ENCODE data around the gene PKHD1. TPM values are rescaled to one million over a fixed set of nuclear protein-coding genes. Genes with fewer than 3 reads are reported as not detected.

PKHD1 gene
- total RNA-seq, 1 donor from 2014 or later, result 1.3 TPM

DNA sequence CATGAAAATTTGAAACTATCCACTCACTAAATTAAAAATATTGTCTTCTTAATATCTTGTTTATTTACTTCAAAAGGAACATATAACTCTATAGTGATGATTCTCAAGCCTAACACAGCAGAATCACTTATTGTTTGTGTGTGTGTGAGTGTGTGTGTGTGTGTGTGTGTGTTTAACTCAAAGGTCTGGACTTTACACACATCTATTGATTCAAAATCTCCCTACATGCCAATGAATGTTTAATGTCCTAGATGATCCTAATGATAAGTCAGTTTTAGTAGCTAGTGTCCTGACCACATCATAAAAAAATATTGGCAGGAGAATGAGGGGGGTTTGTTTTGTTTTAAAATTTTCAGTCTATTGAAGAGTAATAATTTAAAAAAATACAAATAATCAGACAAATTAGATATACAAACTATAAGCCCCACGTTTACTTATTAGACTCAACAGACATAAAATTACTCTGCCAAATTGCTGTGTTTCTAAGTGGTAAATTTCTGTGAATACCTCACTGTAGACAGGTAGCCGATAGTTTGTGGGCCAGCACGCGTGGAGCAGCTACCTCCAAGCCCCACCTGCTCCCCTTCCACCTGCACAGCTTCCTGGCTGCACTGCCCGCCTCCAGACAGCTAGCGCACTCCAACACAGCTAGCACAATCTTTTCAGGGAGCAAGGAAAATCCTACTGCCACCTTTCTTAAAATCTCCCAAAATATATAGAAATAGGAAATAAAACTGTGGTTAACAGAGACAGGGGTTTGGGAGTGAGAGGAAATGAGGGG, 349.6 kb downstream of the PKHD1 start:
- H3K27ac Mint-ChIP-seq, result no peak overlapping the region
- DNase-seq (ENCODE audit: low spot score, unreplicated experiment), result no peak
- no peaks in the 10 kb centered on the region for H3K27me3 Mint-ChIP-seq
- no peak overlapping the region for H3K4me3 Mint-ChIP-seq (ENCODE audit: low read depth)
- no peaks in the 10 kb centered on the region for H3K4me1 Mint-ChIP-seq (ENCODE audit: low read depth)
- no peaks in the 10 kb centered on the region for H3K9me3 Mint-ChIP-seq (ENCODE audit: low read depth)
- H3K36me3 Mint-ChIP-seq (ENCODE audit: insufficient read depth), result no peaks in the 10 kb centered on the region
- TF ChIP-seq, protein P1, sequence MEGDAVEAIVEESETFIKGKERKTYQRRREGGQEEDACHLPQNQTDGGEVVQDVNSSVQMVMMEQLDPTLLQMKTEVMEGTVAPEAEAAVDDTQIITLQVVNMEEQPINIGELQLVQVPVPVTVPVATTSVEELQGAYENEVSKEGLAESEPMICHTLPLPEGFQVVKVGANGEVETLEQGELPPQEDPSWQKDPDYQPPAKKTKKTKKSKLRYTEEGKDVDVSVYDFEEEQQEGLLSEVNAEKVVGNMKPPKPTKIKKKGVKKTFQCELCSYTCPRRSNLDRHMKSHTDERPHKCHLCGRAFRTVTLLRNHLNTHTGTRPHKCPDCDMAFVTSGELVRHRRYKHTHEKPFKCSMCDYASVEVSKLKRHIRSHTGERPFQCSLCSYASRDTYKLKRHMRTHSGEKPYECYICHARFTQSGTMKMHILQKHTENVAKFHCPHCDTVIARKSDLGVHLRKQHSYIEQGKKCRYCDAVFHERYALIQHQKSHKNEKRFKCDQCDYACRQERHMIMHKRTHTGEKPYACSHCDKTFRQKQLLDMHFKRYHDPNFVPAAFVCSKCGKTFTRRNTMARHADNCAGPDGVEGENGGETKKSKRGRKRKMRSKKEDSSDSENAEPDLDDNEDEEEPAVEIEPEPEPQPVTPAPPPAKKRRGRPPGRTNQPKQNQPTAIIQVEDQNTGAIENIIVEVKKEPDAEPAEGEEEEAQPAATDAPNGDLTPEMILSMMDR (IDR thresholded peaks at IDR 0.05; ENCODE audit: unreplicated experiment), result no peak

GRCh38 chr6:51725155-51725554, 362.3 kb downstream of the PKHD1 start:
- H3K4me3 Mint-ChIP-seq (ENCODE audit: low read depth), result no peak overlapping the region
- H3K27ac Mint-ChIP-seq, result no peak overlapping the region
- H3K9me3 Mint-ChIP-seq (ENCODE audit: low read depth), result no peaks in the 10 kb centered on the region
- no peaks in the 10 kb centered on the region for H3K36me3 Mint-ChIP-seq (ENCODE audit: insufficient read depth)
- no peaks in the 10 kb centered on the region for H3K4me1 Mint-ChIP-seq (ENCODE audit: low read depth)
- TF ChIP-seq, protein P1 (IDR thresholded peaks at IDR 0.05; ENCODE audit: unreplicated experiment), result no peak
- H3K27me3 Mint-ChIP-seq, result peaks cover 3% of the 10 kb centered on the region
- no peak for DNase-seq (ENCODE audit: low spot score, unreplicated experiment)

- Mint-ChIP-seq H3K4me3 (ENCODE audit: low read depth) (no peak overlapping the region), H3K27me3 (no peaks in the 10 kb centered on the region), H3K36me3 (ENCODE audit: insufficient read depth) (no peaks in the 10 kb centered on the region), H3K9me3 (ENCODE audit: low read depth) (no peaks in the 10 kb centered on the region), H3K27ac (no peak overlapping the region), H3K4me1 (ENCODE audit: low read depth) (no peaks in the 10 kb centered on the region)
- DNase-seq (ENCODE audit: low spot score, unreplicated experiment), result no peak
- TF ChIP-seq, protein P1 (IDR thresholded peaks at IDR 0.05; ENCODE audit: unreplicated experiment), result no peak
Observed at GRCh38 chr6:51720327-51720726, 367.1 kb downstream of the PKHD1 start.

GRCh38 chr6:51719297-51719696, 368.1 kb downstream of the PKHD1 start:
- Mint-ChIP-seq H3K4me1 (ENCODE audit: low read depth) (no peaks in the 10 kb centered on the region), H3K27ac (no peak overlapping the region), H3K9me3 (ENCODE audit: low read depth) (no peaks in the 10 kb centered on the region), H3K4me3 (ENCODE audit: low read depth) (no peak overlapping the region), H3K27me3 (no peaks in the 10 kb centered on the region), H3K36me3 (ENCODE audit: insufficient read depth) (no peaks in the 10 kb centered on the region)
- TF ChIP-seq, protein P1 (IDR thresholded peaks at IDR 0.05; ENCODE audit: unreplicated experiment), result no peak
- no peak for DNase-seq (ENCODE audit: low spot score, unreplicated experiment)

DNA sequence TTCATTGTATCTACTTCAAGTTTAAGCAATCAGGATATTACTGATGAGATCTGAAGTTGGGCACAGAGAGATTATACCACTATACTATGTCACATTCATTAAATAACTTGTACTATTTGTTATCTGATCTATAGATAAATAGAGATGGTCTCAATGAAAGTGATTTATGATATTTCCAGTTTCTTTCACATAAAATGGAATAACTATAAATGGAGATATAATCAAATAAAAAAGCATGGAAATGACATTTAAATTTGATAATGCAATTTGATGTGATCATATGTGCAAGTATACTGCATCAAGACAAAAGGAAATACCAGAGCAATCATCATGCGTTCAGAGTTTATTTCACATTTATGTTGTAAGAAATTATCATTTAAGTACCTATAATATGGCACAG, 368.9 kb downstream of the PKHD1 start:
- Mint-ChIP-seq H3K36me3 (ENCODE audit: insufficient read depth) (no peaks in the 10 kb centered on the region), H3K27me3 (no peaks in the 10 kb centered on the region), H3K4me3 (ENCODE audit: low read depth) (no peak overlapping the region), H3K9me3 (ENCODE audit: low read depth) (no peaks in the 10 kb centered on the region), H3K4me1 (ENCODE audit: low read depth) (no peaks in the 10 kb centered on the region), H3K27ac (no peak overlapping the region)
- no peak for DNase-seq (ENCODE audit: low spot score, unreplicated experiment)
- TF ChIP-seq, protein P1 (IDR thresholded peaks at IDR 0.05; ENCODE audit: unreplicated experiment), result no peak
